GM23338 (cell line): ENCODE results near the gene ANKS1B. TPM values are rescaled to one million over a fixed set of nuclear protein-coding genes. Genes with fewer than 3 reads are reported as not detected.

Experiments used
- ATAC-seq: fragments of 200-7000 bp; cut with Tn5 transposase; 3 replicates; pipeline ENCODE4 v1.9.1; 2020
- DNase-seq: peaks from one replicate; pipeline ENCODE4 v3.0.0-alpha.2; 2015; ENCODE audit warnings: low spot score
- H2AFZ ChIP-seq: fragments of 200-600 bp; sonication (generic); 2 replicates; pipeline ENCODE4 v1.8.0; 2016; ENCODE audit warnings: antibody characterized with exemption, mild to moderate bottlenecking, moderate library complexity
- H3F3A ChIP-seq: fragments of 200-600 bp; sonication (generic); replicated peaks from 2 replicates; pipeline ENCODE4 v1.8.0; 2017; ENCODE audit warnings: antibody characterized with exemption, mixed run types, low read depth
- H3K27ac ChIP-seq: fragments of 200-600 bp; sonication (generic); 2 replicates; pipeline ENCODE4 v1.6.1; 2016; ENCODE audit warnings: low read depth
- H3K27me3 ChIP-seq: fragments of 200-600 bp; sonication (generic); 2 replicates; pipeline ENCODE4 v1.8.0; 2016; ENCODE audit warnings: mild to moderate bottlenecking, mixed run types, moderate library complexity; ENCODE audit not compliant: insufficient read depth
- H3K36me3 ChIP-seq: fragments of 200-600 bp; sonication (generic); 2 replicates; pipeline ENCODE4 v1.8.0; 2016; ENCODE audit warnings: mild to moderate bottlenecking; ENCODE audit not compliant: insufficient read depth
- H3K4me1 ChIP-seq: fragments of 200-600 bp; sonication (generic); 2 replicates; pipeline ENCODE4 v1.8.0; 2016; ENCODE audit warnings: mild to moderate bottlenecking, moderate library complexity; ENCODE audit not compliant: insufficient read depth
- H3K4me2 ChIP-seq: fragments of 200-600 bp; sonication (generic); 2 replicates; pipeline ENCODE4 v1.7.1; 2017; ENCODE audit warnings: mixed run types
- H3K4me3 ChIP-seq: fragments of 200-600 bp; sonication (generic); 2 replicates; pipeline ENCODE4 v1.6.1; 2016; ENCODE audit warnings: mixed run types
- H3K79me2 ChIP-seq: fragments of 200-600 bp; sonication (generic); replicated peaks from 2 replicates; pipeline ENCODE4 v1.8.0; 2017; ENCODE audit warnings: mild to moderate bottlenecking; ENCODE audit not compliant: insufficient read depth
- H3K9me2 ChIP-seq: fragments of 200-600 bp; sonication (generic); 2 replicates; pipeline ENCODE4 v1.8.0; 2017; ENCODE audit not compliant: insufficient read depth
- H4K20me1 ChIP-seq: fragments of 200-600 bp; sonication (generic); replicated peaks from 2 replicates; pipeline ENCODE4 v1.8.0; 2017; ENCODE audit warnings: mild to moderate bottlenecking; ENCODE audit not compliant: insufficient read depth
- H3K27ac Mint-ChIP-seq: 2 replicates; pipeline ENCODE4 v1.8.0; 2020; ENCODE audit warnings: inconsistent platforms, mild to moderate bottlenecking, moderate library complexity, mixed read lengths
- H3K27me3 Mint-ChIP-seq: 3 replicates; pipeline ENCODE4 v1.8.0; 2022; ENCODE audit warnings: low read depth, mild to moderate bottlenecking, moderate library complexity, mixed read lengths, inconsistent platforms; ENCODE audit not compliant: insufficient read depth, poor library complexity
- H3K36me3 Mint-ChIP-seq: 3 replicates; pipeline ENCODE4 v1.8.0; 2021; ENCODE audit warnings: low read depth, mild to moderate bottlenecking, inconsistent platforms, moderate library complexity, mixed read lengths
- H3K4me1 Mint-ChIP-seq: 3 replicates; pipeline ENCODE4 v1.8.0; 2020; ENCODE audit warnings: mild to moderate bottlenecking, inconsistent platforms, mixed read lengths
- H3K4me3 Mint-ChIP-seq: 3 replicates; pipeline ENCODE4 v1.8.0; 2021; ENCODE audit warnings: moderate library complexity, mild to moderate bottlenecking, inconsistent platforms, mixed read lengths
- H3K9me3 Mint-ChIP-seq: 3 replicates; pipeline ENCODE4 v1.8.0; 2020; ENCODE audit warnings: moderate library complexity, mild to moderate bottlenecking, inconsistent platforms, mixed read lengths
- CREB1 ChIP-seq: fragments of 250-450 bp; sonication (Bioruptor Pico); IDR thresholded peaks from 2 replicates; pipeline ENCODE4 v1.5.0; 2020; ENCODE audit warnings: low read depth, mild to moderate bottlenecking, moderate library complexity
- CTCF ChIP-seq, 2 experiments: fragments of 200-600 bp in 1 of 2; sonication (generic) in 1 of 2; conservative IDR thresholded peaks; 2 replicates each; pipeline versions ENCODE4 v1.5.1 to v1.6.1; 2016 to 2017; ENCODE audit warnings: antibody characterized with exemption in 2 of 2, low read depth in 2 of 2, mild to moderate bottlenecking in 2 of 2, moderate library complexity in 1 of 2
- EZH2 ChIP-seq: fragments of 200-600 bp; sonication (generic); IDR thresholded peaks from one replicate; pipeline ENCODE4 v1.8.0; 2017; ENCODE audit warnings: antibody characterized with exemption, mild to moderate bottlenecking, low read depth; ENCODE audit not compliant: unreplicated experiment
- NANOG ChIP-seq: IDR thresholded peaks from 2 replicates; pipeline ENCODE4 v1.6.1; 2016; ENCODE audit warnings: antibody characterized with exemption, borderline replicate concordance
- POLR2AphosphoS5 ChIP-seq: IDR thresholded peaks from 2 replicates; pipeline ENCODE4 v1.6.1; 2016; ENCODE audit warnings: antibody characterized with exemption, low read depth
- ZNF462 ChIP-seq: fragments of 250-450 bp; sonication (Bioruptor Pico); IDR thresholded peaks from 2 replicates; pipeline ENCODE4 v1.5.0; 2020; ENCODE audit warnings: mild to moderate bottlenecking, moderate library complexity
- polyA plus RNA-seq: library from polyadenylated mRNA; unstranded; fragments of >200 nt; fragmentation: Nextera tagmentation; extraction: Ambion mirVana; gene quantifications from 2 replicates; pipeline ENCODE4 v1.2.1, GENCODE V29; 2016
- total RNA-seq: library from RNA; depleted of rRNA; stranded (reverse); fragments of >200 nt; shearing (Covaris generic); gene quantifications from 2 replicates; pipeline ENCODE4 v1.2.3, GENCODE V29; 2014

ANKS1B gene
- total and polyA plus RNA-seq, 2 experiments from 2014 or later: 4.3 to 5.8 TPM

- Histone ChIP-seq H3F3A (no peaks in the 10 kb centered on the region), H2AFZ (no peak overlapping the region), H4K20me1 (no peaks in the 10 kb centered on the region), H3K4me3 (no peak overlapping the region), H3K4me2 (peak overlapping the region; percentile 32; the same call in 1 of the 2 replicates), H3K36me3 (no peaks in the 10 kb centered on the region), H3K79me2 (no peaks in the 10 kb centered on the region), H3K4me1 (peaks cover 24% of the 10 kb centered on the region), H3K27ac (peak overlapping the region; percentile 62; the same call in 1 of the 2 replicates), H3K27me3 (no peaks in the 10 kb centered on the region), H3K9me2 (no peaks in the 10 kb centered on the region)
- peak overlapping the region; percentile 54; the same call in 1 of the 2 replicates for H3K27ac Mint-ChIP-seq
- DNase-seq (peak; percentile 89), ATAC-seq (peak; percentile 96)
- no peaks in the 10 kb centered on the region for H3K27me3 Mint-ChIP-seq
- H3K4me1 Mint-ChIP-seq: peaks cover 47% of the 10 kb centered on the region
- TF ChIP-seq POLR2AphosphoS5 (no peak), ZNF462 (CRISPR knock-in tag) (peak; percentile 67), CREB1 (CRISPR knock-in tag) (peak; percentile 43), EZH2 (no peak), NANOG (peak; percentile 68; the same call in 1 of the 2 replicates), CTCF (conservative IDR thresholded peaks at IDR 0.05; ENCODE audit: low read depth in 2 of 2) (no peak)
- H3K9me3 Mint-ChIP-seq: no peaks in the 10 kb centered on the region
- no peaks in the 10 kb centered on the region for H3K36me3 Mint-ChIP-seq
- H3K4me3 Mint-ChIP-seq: peak overlapping the region; percentile 7; the same call in 2 of the 3 replicates
Measured at GRCh38 chr12:98856897-98857540, 1127.7 kb downstream of the ANKS1B start.
